Nephron progenitor cell (in vitro differentiated cells): ENCODE data around the gene NUP50.

Experiments
- DNase-seq: peaks from one replicate; pipeline ENCODE4 v3.0.0; 2021
- H3K27ac Mint-ChIP-seq: 2 replicates; pipeline ENCODE4 v1.8.0; 2021; ENCODE audit warnings: mild to moderate bottlenecking, moderate library complexity, mixed read lengths
- H3K27me3 Mint-ChIP-seq: 2 replicates; pipeline ENCODE4 v1.8.0; 2021; ENCODE audit warnings: mild to moderate bottlenecking, low read depth, mixed read lengths; ENCODE audit not compliant: poor library complexity
- H3K36me3 Mint-ChIP-seq: 2 replicates; pipeline ENCODE4 v1.8.0; 2021; ENCODE audit warnings: low read depth, mixed read lengths
- H3K4me1 Mint-ChIP-seq: 2 replicates; pipeline ENCODE4 v1.8.0; 2021; ENCODE audit warnings: mixed read lengths
- H3K4me3 Mint-ChIP-seq: 2 replicates; pipeline ENCODE4 v1.8.0; 2021; ENCODE audit warnings: mild to moderate bottlenecking, moderate library complexity, mixed read lengths
- H3K9me3 Mint-ChIP-seq: 2 replicates; pipeline ENCODE4 v1.8.0; 2021; ENCODE audit warnings: mild to moderate bottlenecking, moderate library complexity, mixed read lengths
- TF ChIP-seq, protein P1 (sequence below): fragments of 200-600 bp; sonication (generic); IDR thresholded peaks from 2 replicates; pipeline ENCODE4 v1.5.0; 2021; ENCODE audit warnings: antibody characterized with exemption

NUP50 gene

DNA sequence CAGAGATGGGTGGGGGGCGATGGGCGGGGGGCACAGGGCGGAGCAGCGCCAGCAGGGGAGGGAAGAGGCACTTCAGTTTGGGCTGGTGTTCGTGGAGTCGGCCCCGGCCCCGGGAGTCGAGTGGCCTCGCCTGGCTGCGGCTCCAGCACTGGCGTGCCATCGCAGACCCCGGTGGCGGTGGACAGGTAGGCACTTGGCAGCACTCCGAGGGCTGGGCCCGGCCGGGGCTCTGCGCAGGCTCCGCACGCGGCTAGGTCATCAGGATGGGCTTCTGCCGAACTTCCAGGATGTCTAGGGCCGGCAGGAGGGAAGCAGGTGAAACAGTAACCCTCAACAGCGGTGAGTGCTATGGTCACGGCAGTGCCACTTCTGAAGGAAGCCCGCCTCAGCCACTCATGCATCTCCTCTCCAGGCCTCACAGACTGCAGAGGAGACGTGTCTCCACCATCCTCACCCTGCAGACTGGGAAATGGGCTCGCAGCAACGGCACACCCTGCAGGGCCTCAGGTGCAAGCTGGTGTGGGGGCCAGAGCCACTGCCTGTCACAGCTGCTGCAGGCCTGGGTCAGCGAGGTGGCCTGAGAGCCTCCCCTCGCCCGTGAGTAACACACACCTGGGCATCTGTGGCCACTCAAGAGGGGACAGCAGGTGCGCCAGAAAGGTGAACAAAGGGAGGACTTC lies 33.3 kb downstream of the NUP50 start:
- DNase-seq = no peak
- Mint-ChIP-seq H3K4me1 (peaks cover 55% of the 10 kb centered on the region), H3K27me3 (peaks cover 3% of the 10 kb centered on the region), H3K9me3 (no peaks in the 10 kb centered on the region), H3K36me3 (no peaks in the 10 kb centered on the region), H3K27ac (no peak overlapping the region), H3K4me3 (no peak overlapping the region)
- TF ChIP-seq, protein P1, sequence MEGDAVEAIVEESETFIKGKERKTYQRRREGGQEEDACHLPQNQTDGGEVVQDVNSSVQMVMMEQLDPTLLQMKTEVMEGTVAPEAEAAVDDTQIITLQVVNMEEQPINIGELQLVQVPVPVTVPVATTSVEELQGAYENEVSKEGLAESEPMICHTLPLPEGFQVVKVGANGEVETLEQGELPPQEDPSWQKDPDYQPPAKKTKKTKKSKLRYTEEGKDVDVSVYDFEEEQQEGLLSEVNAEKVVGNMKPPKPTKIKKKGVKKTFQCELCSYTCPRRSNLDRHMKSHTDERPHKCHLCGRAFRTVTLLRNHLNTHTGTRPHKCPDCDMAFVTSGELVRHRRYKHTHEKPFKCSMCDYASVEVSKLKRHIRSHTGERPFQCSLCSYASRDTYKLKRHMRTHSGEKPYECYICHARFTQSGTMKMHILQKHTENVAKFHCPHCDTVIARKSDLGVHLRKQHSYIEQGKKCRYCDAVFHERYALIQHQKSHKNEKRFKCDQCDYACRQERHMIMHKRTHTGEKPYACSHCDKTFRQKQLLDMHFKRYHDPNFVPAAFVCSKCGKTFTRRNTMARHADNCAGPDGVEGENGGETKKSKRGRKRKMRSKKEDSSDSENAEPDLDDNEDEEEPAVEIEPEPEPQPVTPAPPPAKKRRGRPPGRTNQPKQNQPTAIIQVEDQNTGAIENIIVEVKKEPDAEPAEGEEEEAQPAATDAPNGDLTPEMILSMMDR = no peak

DNA sequence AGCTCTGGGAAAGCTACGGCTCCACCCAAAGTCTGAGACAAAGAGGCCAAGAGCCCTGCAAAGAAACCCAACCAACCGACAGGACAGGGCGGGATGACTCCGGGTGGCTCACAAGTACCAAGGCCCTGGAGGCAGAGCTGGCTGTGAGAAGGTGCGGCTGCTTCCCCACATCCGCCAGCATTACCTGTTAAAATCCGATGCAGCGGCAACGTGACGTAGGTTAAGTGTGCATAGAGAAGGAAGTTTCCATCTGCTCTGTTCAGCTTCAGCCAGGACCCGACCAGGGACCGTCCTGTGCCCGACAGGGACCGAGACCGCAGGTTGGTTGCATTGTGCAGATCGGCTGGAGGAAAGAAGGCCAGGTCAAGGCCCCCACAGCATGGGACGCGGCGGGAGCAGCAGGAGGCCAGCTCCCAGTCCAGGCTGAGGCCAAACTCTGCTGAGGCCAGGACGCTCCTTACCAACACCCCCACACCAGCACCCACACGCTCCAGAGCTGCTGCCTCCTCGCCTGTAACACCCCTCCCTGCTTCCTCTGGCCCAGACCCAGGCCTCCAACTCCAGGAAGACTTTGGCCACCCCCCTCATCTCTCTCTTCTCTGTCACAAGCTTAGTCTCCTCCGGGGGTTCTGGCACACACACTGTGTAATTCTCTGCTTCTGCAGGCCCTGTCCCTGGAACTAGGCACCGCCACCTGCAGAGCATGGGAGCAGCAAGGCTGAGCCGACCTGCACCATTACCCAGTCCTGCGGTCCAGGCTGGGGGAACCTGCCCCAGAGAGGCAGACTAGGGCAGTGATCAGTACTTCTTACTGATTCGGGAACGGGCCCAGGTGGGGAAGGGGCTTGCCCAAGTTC lies 34.1 kb downstream of the NUP50 start:
- peak overlapping the region; percentile 27 for H3K27ac Mint-ChIP-seq
- no peaks in the 10 kb centered on the region for H3K9me3 Mint-ChIP-seq
- no peaks in the 10 kb centered on the region for H3K36me3 Mint-ChIP-seq
- H3K4me3 Mint-ChIP-seq = peak overlapping the region; percentile 6
- H3K27me3 Mint-ChIP-seq = peaks cover 3% of the 10 kb centered on the region
- H3K4me1 Mint-ChIP-seq = peaks cover 53% of the 10 kb centered on the region
- TF ChIP-seq, protein P1 = no peak
- no peak for DNase-seq

DNA sequence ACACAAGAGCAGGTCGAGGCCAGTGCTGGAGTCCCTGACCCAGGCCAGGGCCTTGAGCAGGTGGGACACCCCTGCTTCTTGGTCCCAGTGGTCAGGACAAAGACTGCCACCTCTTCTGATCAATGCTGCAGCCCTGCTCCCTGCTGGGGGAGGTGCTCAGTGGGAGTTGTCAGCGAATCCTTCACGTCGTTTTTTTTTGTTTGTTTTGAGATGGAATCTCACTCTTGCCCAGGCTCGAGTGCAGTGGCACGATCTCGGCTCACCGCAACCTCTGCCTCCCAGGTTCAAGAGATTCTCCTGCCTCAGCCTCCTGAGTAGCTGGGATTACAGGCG lies 34.7 kb downstream of the NUP50 start:
- DNase-seq = no peak
- Mint-ChIP-seq H3K27me3 (peaks cover 3% of the 10 kb centered on the region), H3K36me3 (no peaks in the 10 kb centered on the region), H3K27ac (peak overlapping the region; percentile 27), H3K4me3 (no peak overlapping the region), H3K4me1 (peaks cover 51% of the 10 kb centered on the region), H3K9me3 (no peaks in the 10 kb centered on the region)
- TF ChIP-seq, protein P1 = no peak

DNA sequence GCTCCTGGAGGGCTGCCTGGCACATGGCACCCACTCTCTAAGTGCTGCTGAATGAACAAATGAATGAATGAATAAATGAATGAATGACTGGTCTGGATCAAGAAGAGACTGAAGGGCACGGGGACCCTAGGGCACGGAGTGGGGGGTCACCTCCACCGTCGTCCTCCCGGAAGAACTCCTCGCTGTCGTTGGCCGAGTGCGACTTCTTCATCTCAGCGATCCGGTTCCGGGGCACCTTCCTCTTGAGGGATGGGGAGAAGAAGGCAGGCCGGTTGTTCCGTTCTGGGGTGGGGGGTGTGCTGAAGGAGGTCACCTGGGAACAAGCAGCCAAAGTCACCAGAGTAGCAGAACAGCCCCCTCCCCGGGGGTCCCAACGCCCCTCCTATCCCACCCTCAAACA lies 36.0 kb downstream of the NUP50 start:
- H3K4me1 Mint-ChIP-seq = peaks cover 64% of the 10 kb centered on the region
- TF ChIP-seq, protein P1 = no peak
- H3K9me3 Mint-ChIP-seq = no peaks in the 10 kb centered on the region
- H3K27ac Mint-ChIP-seq = peak overlapping the region; percentile 51
- no peak for DNase-seq
- no peak overlapping the region for H3K4me3 Mint-ChIP-seq
- peaks cover 3% of the 10 kb centered on the region for H3K27me3 Mint-ChIP-seq
- H3K36me3 Mint-ChIP-seq = no peaks in the 10 kb centered on the region

DNA sequence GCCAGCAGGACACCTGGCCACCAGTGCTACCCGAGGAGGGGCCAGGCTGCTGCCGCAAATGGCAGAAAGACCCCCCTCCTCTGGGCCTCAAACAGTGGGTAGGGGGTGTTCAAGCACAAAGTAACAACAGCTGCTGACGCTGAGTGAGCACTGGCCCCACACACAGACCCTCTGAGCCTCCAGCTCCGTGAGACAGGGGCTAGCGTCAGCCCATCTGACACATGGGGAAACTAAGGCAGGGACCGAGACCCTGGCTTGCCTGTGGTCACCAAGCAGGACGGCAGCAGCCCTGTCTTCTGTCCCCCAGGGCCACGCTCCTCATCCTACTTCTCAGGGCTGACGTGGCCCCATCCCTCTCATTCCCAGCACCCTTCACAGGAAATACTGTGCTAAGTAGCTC lies 36.5 kb downstream of the NUP50 start:
- Mint-ChIP-seq H3K27ac (peak overlapping the region; percentile 94), H3K4me3 (no peak overlapping the region), H3K36me3 (no peaks in the 10 kb centered on the region), H3K9me3 (no peaks in the 10 kb centered on the region), H3K27me3 (peaks cover 1% of the 10 kb centered on the region), H3K4me1 (peaks cover 69% of the 10 kb centered on the region)
- TF ChIP-seq, protein P1 = no peak
- no peak for DNase-seq
